ENCODE measurements around the gene GLIS2.

GRCh38 chr16:4378999-4379690 is 63.3 kb downstream of the GLIS2 start:
- TF ChIP-seq EZH2phosphoT487 (IDR thresholded peaks at IDR 0.05; ENCODE audit: borderline replicate concordance) (no peak), CTCF (conservative IDR thresholded peaks at IDR 0.05; ENCODE audit: low read length) (no peak)

All from Loucy (cell line).